GM20000 (cell line): ENCODE measurements around the gene PPT2.
A peak's percentile ranks its signal among the peaks of the same experiment; 100 is the strongest.

Experiments
- DNase-seq: peaks from one replicate; pipeline ENCODE4 v3.0.0; 2012; ENCODE audit warnings: low spot score
- CTCF ChIP-seq: IDR thresholded peaks from 2 replicates; pipeline ENCODE4 v1.5.1; 2012; ENCODE audit warnings: mild to moderate bottlenecking, control low read depth; ENCODE audit errors: extremely low read depth, missing control alignments

The PPT2 gene

GRCh38 chr6:32176476-32177182, 22.7 kb downstream of the PPT2 start:
- DNase-seq = no peak
- no peak for TF ChIP-seq CTCF

- no peak for TF ChIP-seq CTCF
- no peak for DNase-seq
Observed at GRCh38 chr6:32177183-32177787, 23.3 kb downstream of the PPT2 start.

- peak; percentile 92 for DNase-seq
- TF ChIP-seq CTCF = no peak
Observed at GRCh38 chr6:32177788-32178546, 24.0 kb downstream of the PPT2 start, which contains the start of gene RNF5. Gene RNF5 (plus strand): TSS chr6:32178405. CDS start chr6:32178512, 107 bp downstream.

- no peak for TF ChIP-seq CTCF
- DNase-seq = no peak
Observed at GRCh38 chr6:32178547-32179440, 24.9 kb downstream of the PPT2 start.

GRCh38 chr6:32179766-32180405, 25.9 kb downstream of the PPT2 start:
- DNase-seq = no peak
- TF ChIP-seq CTCF = no peak

GRCh38 chr6:32181148-32181702, 27.3 kb downstream of the PPT2 start:
- no peak for TF ChIP-seq CTCF
- DNase-seq = no peak
